ENCODE measurements around the gene HAUS6.

DNA sequence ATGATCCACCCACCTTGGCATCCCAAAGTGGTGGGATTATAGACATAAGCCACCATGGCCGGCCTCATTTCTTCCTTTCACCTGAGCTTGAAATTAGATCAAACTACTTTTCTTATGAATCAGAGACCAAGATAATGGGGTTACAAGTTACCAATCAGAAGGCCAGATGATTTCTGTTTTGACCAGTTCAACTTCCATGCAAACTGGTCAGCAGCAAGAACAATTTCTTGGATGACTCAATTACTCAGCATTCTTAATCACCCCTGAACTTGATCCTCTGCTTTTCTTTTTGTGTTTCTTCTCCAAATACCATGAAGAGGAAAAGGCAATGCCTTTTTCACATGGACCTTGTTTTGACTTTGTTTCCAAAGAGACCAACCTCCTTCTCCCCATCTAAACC lies 34.6 kb upstream of the HAUS6 start:
- TF ChIP-seq, protein P1, sequence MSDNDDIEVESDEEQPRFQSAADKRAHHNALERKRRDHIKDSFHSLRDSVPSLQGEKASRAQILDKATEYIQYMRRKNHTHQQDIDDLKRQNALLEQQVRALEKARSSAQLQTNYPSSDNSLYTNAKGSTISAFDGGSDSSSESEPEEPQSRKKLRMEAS (IDR thresholded peaks at IDR 0.05): no peak
- TF ChIP-seq, protein P2, sequence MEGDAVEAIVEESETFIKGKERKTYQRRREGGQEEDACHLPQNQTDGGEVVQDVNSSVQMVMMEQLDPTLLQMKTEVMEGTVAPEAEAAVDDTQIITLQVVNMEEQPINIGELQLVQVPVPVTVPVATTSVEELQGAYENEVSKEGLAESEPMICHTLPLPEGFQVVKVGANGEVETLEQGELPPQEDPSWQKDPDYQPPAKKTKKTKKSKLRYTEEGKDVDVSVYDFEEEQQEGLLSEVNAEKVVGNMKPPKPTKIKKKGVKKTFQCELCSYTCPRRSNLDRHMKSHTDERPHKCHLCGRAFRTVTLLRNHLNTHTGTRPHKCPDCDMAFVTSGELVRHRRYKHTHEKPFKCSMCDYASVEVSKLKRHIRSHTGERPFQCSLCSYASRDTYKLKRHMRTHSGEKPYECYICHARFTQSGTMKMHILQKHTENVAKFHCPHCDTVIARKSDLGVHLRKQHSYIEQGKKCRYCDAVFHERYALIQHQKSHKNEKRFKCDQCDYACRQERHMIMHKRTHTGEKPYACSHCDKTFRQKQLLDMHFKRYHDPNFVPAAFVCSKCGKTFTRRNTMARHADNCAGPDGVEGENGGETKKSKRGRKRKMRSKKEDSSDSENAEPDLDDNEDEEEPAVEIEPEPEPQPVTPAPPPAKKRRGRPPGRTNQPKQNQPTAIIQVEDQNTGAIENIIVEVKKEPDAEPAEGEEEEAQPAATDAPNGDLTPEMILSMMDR (IDR thresholded peaks at IDR 0.05; ENCODE audit: low read depth, low read length, missing input control): no peak
- TF ChIP-seq TAF1 (conservative IDR thresholded peaks at IDR 0.05): no peak
- no peak for TF ChIP-seq JUND (IDR thresholded peaks at IDR 0.05)
